ENCODE results near the gene IGFBP2.
A peak's percentile ranks its signal among the peaks of the same experiment; 100 is the strongest.
"Not testable (repeated sequence)": the region's sequence is repeated elsewhere in the genome, so short reads cannot be mapped to it uniquely, and the experiment has no call there.

IGFBP2 gene, protein sequence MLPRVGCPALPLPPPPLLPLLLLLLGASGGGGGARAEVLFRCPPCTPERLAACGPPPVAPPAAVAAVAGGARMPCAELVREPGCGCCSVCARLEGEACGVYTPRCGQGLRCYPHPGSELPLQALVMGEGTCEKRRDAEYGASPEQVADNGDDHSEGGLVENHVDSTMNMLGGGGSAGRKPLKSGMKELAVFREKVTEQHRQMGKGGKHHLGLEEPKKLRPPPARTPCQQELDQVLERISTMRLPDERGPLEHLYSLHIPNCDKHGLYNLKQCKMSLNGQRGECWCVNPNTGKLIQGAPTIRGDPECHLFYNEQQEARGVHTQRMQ

DNA sequence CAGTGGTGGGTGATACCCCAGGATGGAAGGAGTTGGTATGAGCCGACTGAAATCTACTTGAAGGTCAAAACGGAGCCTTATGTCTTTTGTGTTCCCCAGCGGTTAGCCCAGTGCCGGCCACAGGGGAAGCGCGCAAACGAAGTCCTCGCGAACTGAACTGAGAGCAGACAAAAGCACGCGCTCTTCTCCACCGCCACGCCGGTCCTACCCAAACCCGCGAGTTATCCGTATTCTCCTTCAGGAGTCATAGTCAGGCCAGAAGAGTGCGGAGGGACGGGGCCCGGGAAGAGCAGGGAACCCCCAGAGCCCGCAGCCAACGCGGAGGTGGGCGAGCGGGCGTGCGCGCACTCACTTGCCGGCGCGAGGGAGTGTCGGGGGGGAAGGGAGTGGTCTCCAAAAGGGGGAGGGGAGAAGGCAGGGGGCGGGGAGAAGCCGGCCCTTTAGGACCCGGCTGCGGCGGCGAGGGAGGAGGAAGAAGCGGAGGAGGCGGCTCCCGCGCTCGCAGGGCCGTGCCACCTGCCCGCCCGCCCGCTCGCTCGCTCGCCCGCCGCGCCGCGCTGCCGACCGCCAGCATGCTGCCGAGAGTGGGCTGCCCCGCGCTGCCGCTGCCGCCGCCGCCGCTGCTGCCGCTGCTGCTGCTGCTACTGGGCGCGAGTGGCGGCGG lies at the start of gene IGFBP2:
Gene IGFBP2 (plus strand): TSS at position 469 of the 664 bp plus-strand sequence. CDS start 104 bp downstream, at position 573.
- DNase-seq (ENCODE audit: low spot score), result no peak

DNA sequence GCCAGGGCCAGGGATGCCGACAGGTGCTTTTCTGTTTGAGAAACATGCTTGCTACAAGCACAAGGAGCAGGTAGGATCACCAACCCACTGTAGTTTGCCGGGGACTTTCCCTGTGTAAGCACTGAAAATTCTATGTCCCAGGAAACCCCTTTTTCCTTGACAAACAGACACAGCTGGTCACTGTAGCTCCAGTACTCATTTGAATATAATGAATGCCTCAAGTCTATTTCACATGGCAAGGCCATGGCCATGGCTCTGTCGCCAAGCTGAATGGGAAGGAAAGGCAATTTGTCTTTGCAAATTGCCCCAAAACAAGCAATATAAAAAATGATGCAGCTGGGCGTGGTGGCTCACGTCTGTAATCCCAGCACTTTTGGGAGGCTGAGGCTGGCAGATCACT lies 49.6 kb upstream of the IGFBP2 start:
- DNase-seq (ENCODE audit: low spot score), result no peak

DNA sequence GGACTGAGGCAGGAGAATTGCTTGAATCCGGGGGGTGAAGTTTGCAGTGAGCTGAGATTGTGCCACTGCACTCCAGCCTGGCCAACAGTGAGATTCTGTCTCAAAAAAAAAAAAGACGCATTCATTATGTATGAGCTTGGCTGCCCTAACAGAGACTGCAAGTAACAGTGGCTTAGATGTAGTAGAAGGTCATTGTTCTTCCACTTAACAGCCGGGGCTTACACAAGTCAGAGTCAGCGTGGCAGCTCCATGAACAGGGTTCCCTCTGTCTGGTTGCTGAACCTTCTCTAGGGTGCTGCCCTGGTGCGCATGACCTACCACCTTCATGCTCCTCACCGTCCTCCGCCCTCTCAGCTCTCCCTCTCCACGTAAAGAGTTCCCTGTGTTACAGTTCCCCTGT lies 49.1 kb upstream of the IGFBP2 start:
- DNase-seq (ENCODE audit: low spot score), result no peak

DNA sequence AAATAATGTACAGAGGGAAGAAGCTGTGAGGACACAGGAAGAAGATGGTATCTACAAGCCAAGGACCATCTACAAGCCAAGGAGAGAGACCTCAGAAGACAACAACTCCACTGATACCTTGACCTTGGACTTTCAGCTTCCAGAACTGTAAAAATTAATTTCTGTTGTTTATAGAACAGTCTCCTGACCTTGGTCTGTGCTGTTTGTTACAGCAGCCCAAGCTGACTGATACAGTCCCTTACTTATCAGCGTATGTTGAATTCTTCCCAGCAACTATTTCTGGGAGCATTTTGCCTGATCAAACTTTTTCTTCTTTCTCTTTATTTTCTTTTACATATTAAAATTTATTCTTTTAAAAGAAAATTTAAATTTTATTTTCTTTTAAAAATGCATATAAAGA lies 47.8 kb upstream of the IGFBP2 start:
- DNase-seq (ENCODE audit: low spot score), result no peak

DNA sequence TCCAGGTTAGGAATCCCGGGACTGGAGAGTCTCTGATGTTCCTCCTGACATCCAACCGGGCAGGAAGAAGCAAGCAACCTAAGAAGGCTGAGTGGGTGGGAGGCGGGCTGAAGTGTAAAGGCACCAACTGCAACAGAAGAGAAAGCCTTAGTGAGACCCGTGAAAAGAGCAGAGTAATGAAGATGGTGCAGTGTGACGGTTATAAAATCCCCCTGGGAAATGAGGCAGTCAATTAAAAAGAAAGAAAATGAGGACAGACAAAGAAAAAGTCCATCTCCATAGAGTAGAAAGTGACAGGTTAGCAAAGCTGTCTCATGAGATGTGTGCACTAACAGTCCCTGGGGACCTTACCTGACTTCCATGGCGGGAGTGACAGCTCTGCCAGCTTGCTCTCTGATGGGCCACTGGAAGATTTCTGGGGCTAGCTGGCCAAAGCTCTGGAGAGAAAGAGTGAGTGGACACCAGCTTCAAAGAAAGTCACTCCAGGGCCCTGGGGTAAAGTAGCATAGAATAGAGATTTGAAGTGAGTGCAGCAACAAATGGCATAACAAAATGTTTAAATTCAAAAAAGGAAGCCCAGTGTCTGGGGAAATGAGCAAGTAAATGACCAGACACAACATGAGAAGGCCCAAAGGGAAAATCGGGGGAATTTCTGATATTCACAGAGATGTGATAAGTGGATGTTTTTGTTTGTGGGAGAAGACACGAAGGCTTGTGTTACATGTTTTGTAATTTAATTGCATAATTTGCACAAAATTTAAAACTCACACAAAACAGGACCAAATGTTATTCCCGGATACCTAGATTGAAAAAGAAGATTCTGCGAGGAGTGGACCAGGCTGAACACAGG lies 44.1 kb upstream of the IGFBP2 start:
- no peak for DNase-seq (ENCODE audit: low spot score)

DNA sequence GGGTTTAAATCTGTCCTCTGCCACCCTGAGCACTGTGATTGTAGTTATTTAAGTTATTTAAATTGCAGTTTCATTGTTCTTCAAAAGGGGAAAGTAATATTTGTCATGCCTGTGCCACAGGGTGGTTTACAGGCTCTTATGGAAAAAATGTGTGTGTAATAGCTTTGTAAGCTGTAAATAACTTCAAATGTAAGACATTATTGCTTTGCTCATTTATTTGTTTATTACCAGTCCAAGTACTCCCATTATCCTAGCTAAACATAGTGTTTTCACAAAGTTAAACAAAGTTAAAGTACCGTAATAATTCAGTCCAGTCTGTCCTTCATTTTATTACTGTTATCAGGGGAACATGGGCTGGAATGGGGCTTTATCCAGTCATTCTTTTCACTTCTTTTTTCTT lies 43.4 kb upstream of the IGFBP2 start:
- peak; percentile 51 for DNase-seq (ENCODE audit: low spot score)

DNA sequence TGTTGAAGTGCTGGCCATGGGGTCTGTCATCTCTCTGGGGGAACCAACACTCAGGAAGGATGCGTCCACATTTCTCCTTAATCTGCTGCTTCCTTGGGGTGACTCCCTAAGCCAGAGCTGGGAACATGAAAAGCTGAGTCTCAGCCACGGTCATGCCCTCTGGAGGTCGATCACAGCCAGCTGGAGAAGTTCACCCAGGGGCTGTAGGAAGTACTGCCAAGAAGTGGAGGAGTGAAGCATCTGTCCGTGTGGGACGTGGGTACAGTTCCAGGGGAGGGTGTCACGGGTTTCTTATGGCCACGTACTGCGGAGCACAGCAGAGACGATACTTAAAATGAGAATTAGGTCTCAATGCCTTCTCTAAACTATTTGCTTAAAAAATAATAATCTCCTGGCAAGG lies 42.4 kb upstream of the IGFBP2 start:
- peak; percentile 62 for DNase-seq (ENCODE audit: low spot score)

DNA sequence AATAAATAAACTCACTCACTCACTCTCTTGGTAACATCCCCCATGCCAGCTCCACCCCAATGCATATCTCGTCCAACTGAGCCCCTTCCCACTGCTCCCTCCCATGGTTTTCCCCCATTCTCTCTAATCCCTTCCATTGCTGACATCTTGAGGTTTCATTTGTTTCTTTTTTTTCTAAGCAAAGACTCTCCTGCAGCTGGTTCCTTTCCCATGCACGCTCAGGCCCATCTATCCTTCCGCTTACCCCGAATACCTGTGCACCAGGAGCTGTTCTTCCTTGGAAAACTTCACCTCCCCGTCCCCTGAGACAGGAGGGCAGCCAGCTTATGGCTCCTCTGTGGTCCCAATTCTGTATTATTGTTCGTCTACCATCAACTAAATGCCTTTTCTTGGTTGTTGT lies 41.7 kb upstream of the IGFBP2 start:
- no peak for DNase-seq (ENCODE audit: low spot score)

DNA sequence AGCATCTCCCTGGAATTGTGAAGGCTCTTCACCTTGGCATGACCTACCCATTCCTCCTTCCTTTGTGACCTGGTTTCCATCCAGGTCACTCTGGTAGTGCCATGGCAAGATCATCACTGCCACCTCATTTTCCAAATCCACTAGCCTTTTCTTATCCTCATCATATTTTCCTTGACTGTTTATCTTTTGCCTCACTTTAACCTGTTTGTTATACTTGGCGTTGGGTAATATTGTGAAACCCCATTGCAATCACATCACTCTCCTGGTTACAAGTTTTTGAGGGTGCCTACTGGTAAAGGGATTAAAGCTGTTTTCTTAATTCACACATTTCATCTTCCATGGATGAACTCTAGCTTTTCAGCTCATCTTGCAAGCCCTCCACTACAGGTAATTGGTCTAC lies 39.1 kb upstream of the IGFBP2 start:
- DNase-seq (ENCODE audit: low spot score), result no peak

DNA sequence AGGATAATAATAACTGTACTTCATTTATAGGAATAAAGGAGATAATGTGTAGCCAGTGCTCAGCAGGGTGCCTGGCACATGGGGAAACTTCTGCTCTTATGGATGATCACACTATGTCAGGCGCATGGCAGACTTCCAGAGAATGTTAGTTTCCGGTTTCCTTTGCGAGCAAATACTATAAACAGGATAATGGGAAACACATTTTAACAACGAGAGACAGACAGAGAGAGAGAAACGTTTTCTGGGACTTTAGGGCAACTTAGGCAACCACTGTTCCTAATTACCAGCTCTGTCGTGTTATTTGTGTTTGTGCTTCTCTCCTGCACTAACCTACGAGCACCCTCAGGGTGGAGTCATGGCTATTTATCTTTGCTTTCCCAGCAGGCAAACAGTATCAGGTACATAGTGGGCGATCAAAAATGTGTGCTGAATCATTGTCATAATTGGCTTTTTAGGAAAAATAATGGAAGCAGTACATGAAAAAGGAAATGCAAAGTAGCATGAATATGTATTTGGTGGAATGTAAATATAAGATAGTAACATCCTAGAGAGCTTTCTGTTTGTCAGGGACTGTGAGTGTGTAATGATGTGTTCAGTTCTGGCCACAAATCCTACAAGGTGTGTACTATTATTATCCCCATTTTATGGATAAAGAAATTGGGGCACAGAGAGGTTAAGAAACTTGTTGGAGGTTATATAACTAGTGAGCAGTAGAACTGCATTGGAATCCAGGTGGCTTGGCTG lies 36.8 kb upstream of the IGFBP2 start:
- peak; percentile 80 for DNase-seq (ENCODE audit: low spot score)

DNA sequence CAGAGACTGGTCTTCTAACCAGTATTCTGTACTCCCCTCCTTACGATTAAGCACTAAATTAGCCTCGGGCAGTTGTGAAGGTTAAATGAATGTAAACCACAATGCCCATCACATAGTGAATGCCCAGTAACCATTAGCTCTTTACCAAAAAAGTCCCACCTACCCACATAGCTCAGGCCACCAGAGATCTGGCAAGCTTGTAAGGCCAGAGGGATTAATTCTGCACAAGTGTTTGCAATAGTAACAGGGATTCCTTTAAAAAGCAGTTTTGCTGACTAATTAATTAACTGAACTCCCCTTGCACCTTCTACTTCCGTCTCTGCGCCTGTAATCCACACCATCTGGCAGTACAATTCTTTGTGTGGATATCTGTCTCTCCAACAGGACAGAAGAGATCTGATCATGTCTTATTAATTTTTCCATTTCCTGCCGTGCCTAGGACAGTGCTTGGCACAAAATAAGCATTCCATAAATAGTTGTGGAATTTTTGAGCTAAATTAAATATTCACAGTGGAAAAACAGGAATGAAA lies 36.2 kb upstream of the IGFBP2 start:
- DNase-seq (ENCODE audit: low spot score), result peak; percentile 28

DNA sequence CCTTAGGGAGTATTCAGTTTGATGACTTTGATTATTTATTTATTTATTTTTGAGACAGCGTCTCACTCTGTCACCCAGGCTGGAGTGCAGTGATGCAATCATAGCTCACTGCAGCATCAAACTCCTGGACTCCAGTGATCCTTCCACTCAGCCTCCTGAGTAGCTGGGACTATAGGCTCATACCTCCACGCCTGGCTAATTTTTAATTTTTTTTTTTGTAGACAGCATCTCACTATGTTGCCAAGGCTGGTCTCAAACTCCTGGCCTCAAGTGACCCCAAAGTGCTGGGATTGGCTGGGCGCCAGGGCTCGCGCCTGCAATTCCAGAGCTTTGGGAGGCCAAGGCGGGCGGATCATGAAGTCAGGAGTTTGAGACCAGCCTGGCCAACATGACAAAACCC lies 35.4 kb upstream of the IGFBP2 start:
- not testable (repeated sequence) for DNase-seq (ENCODE audit: low spot score)

DNA sequence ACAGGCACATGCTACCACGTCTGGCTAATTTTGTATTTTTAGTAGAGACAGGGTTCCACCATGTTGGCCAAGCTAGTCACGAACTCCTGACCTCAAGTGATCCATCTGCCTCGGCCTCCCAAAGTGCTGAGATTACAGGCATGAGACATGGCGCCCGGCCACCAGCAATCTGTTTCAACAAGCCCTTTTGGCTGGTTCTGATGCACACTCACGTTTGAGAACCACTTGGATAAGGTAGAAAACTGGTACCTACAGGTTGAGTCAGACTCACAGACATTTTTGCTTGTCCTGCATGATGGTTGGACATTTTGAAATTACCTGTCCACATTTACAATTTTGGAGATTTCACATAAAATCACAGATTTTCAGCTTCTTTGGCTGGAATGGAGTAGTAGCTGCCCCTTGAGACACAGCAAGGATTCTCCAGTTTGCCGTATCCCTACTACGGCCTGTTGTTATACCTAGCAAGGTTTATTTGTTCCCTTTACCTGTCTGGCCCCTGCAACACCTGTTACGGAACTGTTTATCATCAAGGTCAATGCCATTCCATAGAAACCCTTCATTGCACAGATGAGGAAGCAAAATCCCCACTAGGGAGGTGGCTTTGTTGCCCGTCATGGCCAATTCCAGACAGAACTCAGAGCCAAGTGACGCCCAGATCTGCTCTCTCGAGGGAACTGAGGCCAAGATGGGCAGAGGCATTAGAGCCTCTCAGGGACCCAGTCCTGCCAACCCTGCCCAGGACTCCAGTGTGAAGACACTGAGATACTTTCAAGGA lies 31.4 kb upstream of the IGFBP2 start:
- DNase-seq (ENCODE audit: low spot score), result no peak

DNA sequence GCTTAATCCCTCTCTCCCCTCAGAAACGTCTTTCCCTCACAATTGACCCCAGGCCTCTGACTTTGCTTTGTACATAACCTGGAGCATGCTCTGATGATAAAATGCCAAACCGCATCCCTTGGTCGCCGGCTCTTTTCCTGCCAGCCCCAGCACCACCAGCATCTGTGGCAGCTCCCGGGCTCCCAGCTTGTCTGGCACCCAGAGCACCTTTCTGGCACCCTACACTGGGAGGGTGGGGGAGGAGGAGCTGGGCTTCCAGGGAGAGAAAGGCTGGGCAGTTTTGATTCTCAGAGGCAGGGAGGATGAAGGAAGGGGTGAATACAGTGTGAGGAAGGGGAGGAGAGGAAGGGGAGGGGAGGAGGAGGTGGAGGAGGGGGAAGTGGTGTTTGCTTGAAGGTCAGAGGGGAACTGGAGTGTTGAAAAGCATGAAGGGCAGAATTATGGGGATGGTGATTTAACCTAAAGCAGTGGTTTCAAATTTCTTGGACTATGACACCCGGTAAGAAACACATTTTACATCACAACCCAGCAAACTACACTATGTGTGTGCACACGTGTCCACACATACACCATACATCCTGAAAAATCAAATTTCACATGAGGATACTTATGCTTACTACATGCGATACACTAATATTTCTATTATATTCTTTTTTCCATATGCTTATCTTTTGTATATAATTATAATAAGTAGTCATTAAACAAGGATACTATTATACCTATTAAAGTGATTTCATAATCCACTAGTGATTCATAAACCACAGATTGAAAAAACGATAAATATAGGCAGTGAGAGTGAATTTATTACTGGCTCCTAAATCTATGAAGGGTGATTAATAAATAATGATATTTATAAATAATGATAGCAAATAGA lies 30.0 kb upstream of the IGFBP2 start:
- DNase-seq (ENCODE audit: low spot score), result no peak

DNA sequence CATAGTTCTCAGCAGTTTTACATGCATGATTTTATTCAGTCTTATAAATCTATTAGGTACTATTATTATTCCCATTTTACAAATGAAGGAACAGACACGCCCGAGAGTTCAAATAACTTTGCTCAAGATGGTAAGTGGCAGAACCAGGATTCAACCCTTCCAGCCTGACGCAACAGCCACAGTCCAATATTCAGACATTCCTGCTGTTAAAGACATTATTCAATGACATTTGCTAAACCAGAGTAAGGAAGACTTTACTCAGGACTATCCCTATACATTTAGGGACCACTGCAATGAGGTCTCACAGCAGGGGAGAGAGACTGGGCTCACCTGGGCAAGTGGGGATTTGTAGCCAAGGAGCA lies 29.4 kb upstream of the IGFBP2 start:
- no peak for DNase-seq (ENCODE audit: low spot score)

DNA sequence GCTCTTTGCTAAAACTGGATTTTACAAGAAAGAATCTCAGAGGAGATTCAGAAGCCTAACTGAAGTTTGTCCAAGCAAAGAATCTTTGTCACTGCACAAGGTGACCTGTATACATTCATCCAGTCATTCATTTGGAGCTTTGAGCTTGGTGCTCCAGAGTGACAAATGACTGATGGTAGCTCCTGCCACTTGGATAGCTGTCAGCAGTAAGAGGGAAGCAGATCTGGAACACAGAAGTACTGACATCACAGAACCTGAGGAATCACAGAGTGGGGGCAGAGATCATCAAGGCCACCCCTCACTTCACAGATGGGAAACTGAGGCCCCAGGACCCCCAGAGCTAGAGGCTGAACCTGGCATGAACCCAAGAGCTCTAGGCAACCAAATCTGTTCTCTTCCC lies 28.8 kb upstream of the IGFBP2 start:
- DNase-seq (ENCODE audit: low spot score), result no peak

DNA sequence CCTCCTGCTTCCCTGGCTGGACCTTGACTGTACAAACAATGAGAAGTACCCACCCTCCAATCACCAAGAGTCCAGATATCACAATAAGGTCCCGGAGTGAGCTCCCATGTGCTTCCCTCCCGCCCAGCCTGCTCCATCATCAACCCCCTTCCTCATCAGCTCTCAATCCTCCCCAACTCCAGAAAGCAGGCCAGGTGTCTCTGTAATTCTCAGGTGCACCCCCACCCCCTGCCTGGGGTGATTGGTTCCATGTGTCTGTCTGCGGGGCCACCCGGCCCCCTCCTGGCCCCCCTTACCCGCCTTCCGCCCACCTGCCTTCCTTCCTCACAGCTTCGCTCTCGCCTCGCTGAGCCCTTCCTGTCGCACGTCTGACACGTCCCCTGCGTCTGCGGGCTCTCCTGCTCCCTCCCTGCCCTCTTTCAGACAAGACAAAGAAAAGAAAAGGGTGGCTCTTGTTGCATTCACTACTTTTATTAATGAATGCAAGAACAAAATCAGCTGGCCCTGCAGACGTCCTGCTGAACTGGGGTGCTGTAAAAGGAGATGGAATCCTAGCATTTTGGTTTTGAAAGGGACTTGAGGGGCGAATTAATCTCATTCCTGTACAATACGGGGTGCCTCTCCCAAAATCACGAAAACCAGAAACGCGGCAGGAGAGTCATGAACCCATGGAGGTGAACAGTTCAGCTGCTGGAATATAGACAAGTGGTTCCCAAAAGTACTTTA lies 26.5 kb upstream of the IGFBP2 start:
- no peak for DNase-seq (ENCODE audit: low spot score)

DNA sequence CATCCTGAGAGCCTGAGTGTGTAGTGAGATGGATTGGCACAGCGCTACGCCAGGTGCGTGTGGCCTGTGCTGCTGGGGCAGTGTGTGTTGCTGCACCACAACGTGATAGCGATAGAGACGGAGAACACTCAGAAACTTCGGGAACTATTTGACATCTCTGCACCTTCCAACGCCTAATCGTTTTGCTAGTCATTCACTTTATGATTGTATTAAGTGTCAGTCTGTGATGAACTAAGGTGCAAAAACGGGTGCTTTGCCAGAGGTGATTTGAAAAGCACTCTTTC lies 26.0 kb upstream of the IGFBP2 start:
- no peak for DNase-seq (ENCODE audit: low spot score)

DNA sequence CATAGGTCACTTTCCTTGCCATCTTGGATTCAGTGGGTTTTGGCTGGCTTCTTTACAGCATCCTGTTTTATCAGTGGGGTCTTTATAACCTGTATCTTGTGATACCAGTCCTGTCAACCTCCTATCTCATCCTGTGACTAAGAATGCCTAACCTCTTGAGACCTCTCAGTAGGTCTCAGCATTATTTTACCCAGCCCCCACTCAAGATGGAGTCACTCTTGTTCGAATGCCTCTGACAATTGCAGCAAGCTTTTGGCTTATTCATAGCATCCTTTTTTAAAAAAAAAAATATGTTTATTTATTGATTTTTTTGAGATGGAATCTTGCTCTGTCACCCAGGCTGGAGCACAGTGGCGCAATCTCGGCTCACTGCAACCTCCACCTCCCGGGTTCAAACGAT lies 24.7 kb upstream of the IGFBP2 start:
- DNase-seq (ENCODE audit: low spot score), result no peak

All from AG08395 (cell line).